GM23338 (cell line): ENCODE results near the gene GIPC1.

Experiments used
- CREB1 ChIP-seq: fragments of 250-450 bp; sonication (Bioruptor Pico); IDR thresholded peaks from 2 replicates; pipeline ENCODE4 v1.5.0; 2020; ENCODE audit warnings: low read depth, mild to moderate bottlenecking, moderate library complexity
- CTCF ChIP-seq, 2 experiments: fragments of 200-600 bp in 1 of 2; sonication (generic) in 1 of 2; conservative IDR thresholded peaks; 2 replicates each; pipeline versions ENCODE4 v1.5.1 to v1.6.1; 2016 to 2017; ENCODE audit warnings: antibody characterized with exemption in 2 of 2, low read depth in 2 of 2, mild to moderate bottlenecking in 2 of 2, moderate library complexity in 1 of 2
- ETS1 ChIP-seq: IDR thresholded peaks from 2 replicates; pipeline ENCODE4 v1.6.1; 2016; ENCODE audit warnings: antibody characterized with exemption
- EZH2 ChIP-seq: fragments of 200-600 bp; sonication (generic); IDR thresholded peaks from one replicate; pipeline ENCODE4 v1.8.0; 2017; ENCODE audit warnings: antibody characterized with exemption, mild to moderate bottlenecking, low read depth; ENCODE audit not compliant: unreplicated experiment
- EZH2phosphoT487 ChIP-seq: fragments of 200-600 bp; sonication (generic); IDR thresholded peaks from one replicate; pipeline ENCODE4 v1.8.1; 2018; ENCODE audit warnings: antibody characterized with exemption; ENCODE audit not compliant: unreplicated experiment
- JUNB ChIP-seq: IDR thresholded peaks from one replicate; pipeline ENCODE4 v1.6.1; 2016; ENCODE audit warnings: antibody characterized with exemption; ENCODE audit not compliant: unreplicated experiment
- POLR2AphosphoS5 ChIP-seq: IDR thresholded peaks from 2 replicates; pipeline ENCODE4 v1.6.1; 2016; ENCODE audit warnings: antibody characterized with exemption, low read depth
- ZNF331 ChIP-seq: fragments of 250-450 bp; sonication (Bioruptor Pico); IDR thresholded peaks from 2 replicates; pipeline ENCODE4 v1.5.0; 2020; ENCODE audit warnings: low read depth, mild to moderate bottlenecking, moderate library complexity
- ZNF462 ChIP-seq: fragments of 250-450 bp; sonication (Bioruptor Pico); IDR thresholded peaks from 2 replicates; pipeline ENCODE4 v1.5.0; 2020; ENCODE audit warnings: mild to moderate bottlenecking, moderate library complexity
- TF ChIP-seq, protein P1 (sequence below): IDR thresholded peaks from one replicate; pipeline ENCODE4 v1.6.1; 2018; ENCODE audit warnings: antibody characterized with exemption; ENCODE audit not compliant: unreplicated experiment

DNA sequence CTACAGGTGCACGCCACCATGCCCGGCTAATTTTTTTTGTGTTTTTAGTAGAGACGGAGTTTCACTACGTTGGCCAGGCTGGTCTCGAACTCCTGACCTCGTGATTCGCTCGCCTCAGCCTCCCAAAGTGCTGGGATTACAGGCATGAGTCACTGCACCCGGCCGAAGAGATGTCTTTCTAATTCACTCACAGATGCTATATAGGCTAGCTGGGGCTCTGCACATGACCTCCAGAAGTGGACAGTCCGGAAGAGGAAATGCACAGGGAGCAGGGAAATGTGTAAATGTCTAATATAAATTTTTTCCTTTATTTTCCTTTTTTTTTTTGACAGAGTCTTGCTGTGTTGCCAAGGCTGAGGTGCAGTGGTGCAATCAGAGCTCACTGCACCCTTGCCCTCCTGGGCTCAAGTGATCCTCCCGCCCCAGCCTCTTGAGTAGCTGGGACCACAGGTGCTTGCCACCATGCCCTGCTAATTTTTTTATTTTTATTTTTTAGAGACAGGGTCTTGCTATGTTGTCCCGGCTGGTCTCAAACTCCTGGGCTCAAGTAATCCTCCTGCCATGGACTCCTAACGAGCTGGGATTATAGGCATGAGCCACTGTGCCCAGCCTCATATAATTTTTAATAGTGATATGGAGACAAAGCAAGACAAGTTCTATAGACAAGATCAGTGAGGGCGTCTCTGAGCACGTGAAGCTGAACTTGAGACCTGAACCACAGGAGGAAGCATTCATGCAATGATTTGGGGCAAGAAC is 8.4 kb downstream of the GIPC1 start:
- no peak for TF ChIP-seq CTCF (conservative IDR thresholded peaks at IDR 0.05; ENCODE audit: low read depth in 2 of 2)
- TF ChIP-seq POLR2AphosphoS5, result no peak
- no peak for TF ChIP-seq EZH2
- TF ChIP-seq JUNB, result no peak
- no peak for TF ChIP-seq EZH2phosphoT487
- TF ChIP-seq ZNF462 (CRISPR knock-in tag), result no peak
- TF ChIP-seq, protein P1, sequence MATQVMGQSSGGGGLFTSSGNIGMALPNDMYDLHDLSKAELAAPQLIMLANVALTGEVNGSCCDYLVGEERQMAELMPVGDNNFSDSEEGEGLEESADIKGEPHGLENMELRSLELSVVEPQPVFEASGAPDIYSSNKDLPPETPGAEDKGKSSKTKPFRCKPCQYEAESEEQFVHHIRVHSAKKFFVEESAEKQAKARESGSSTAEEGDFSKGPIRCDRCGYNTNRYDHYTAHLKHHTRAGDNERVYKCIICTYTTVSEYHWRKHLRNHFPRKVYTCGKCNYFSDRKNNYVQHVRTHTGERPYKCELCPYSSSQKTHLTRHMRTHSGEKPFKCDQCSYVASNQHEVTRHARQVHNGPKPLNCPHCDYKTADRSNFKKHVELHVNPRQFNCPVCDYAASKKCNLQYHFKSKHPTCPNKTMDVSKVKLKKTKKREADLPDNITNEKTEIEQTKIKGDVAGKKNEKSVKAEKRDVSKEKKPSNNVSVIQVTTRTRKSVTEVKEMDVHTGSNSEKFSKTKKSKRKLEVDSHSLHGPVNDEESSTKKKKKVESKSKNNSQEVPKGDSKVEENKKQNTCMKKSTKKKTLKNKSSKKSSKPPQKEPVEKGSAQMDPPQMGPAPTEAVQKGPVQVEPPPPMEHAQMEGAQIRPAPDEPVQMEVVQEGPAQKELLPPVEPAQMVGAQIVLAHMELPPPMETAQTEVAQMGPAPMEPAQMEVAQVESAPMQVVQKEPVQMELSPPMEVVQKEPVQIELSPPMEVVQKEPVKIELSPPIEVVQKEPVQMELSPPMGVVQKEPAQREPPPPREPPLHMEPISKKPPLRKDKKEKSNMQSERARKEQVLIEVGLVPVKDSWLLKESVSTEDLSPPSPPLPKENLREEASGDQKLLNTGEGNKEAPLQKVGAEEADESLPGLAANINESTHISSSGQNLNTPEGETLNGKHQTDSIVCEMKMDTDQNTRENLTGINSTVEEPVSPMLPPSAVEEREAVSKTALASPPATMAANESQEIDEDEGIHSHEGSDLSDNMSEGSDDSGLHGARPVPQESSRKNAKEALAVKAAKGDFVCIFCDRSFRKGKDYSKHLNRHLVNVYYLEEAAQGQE, result no peak
- no peak for TF ChIP-seq ZNF331 (CRISPR knock-in tag)
- no peak for TF ChIP-seq ETS1
- no peak for TF ChIP-seq CREB1 (CRISPR knock-in tag)
